ENCODE data around the gene TNFRSF1B.
A peak's percentile ranks its signal among the peaks of the same experiment; 100 is the strongest.

Gene TNFRSF1B

GRCh38 chr1:12230549-12231275, 63.9 kb downstream of the TNFRSF1B start:
- peak overlapping the region; percentile 89 for H3K4me3 Mint-ChIP-seq
- peaks cover 4% of the 10 kb centered on the region for H3K27me3 Mint-ChIP-seq
- peaks cover 8% of the 10 kb centered on the region for H3K4me1 Mint-ChIP-seq (ENCODE audit: low read depth)
- no peaks in the 10 kb centered on the region for H3K9me3 Mint-ChIP-seq
- intact Hi-C loops (cut with micrococcal nuclease): no loop called here
- peaks cover 30% of the 10 kb centered on the region for H3K36me3 Mint-ChIP-seq (ENCODE audit: low read depth)
- peak overlapping the region; percentile 85 for H3K27ac Mint-ChIP-seq

DNA sequence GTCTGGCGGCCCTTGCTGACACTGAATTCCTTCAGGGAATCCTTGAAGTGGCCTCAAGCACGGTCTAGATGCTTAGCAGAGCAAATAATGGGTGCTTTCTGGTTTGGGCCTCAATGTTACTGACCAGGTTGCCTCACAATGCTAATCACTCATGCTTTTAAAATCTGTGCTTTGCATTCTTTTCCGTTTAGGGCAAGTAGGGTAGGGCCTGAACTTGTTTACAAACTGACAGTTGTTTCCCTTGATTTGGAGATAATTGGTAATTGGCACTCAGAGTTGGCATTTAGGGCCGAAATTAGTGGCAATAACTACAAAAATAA, 64.4 kb downstream of the TNFRSF1B start:
- H3K27ac Mint-ChIP-seq: peak overlapping the region; percentile 85
- peak overlapping the region; percentile 89 for H3K4me3 Mint-ChIP-seq
- H3K9me3 Mint-ChIP-seq: no peaks in the 10 kb centered on the region
- H3K4me1 Mint-ChIP-seq (ENCODE audit: low read depth): peaks cover 8% of the 10 kb centered on the region
- intact Hi-C loops (cut with micrococcal nuclease): no loop called here
- H3K27me3 Mint-ChIP-seq: peaks cover 4% of the 10 kb centered on the region
- H3K36me3 Mint-ChIP-seq (ENCODE audit: low read depth): peaks cover 35% of the 10 kb centered on the region

GRCh38 chr1:12232221-12232620, 65.4 kb downstream of the TNFRSF1B start:
- no peaks in the 10 kb centered on the region for H3K9me3 Mint-ChIP-seq
- H3K36me3 Mint-ChIP-seq (ENCODE audit: low read depth): peaks cover 45% of the 10 kb centered on the region
- H3K27me3 Mint-ChIP-seq: peaks cover 4% of the 10 kb centered on the region
- H3K27ac Mint-ChIP-seq: no peak overlapping the region
- peaks cover 8% of the 10 kb centered on the region for H3K4me1 Mint-ChIP-seq (ENCODE audit: low read depth)
- intact Hi-C loops (cut with micrococcal nuclease): no loop called here
- H3K4me3 Mint-ChIP-seq: no peak overlapping the region

GRCh38 chr1:12244078-12244477, 77.3 kb downstream of the TNFRSF1B start:
- intact Hi-C loops (cut with micrococcal nuclease): no loop called here
- no peak overlapping the region for H3K4me3 Mint-ChIP-seq
- H3K4me1 Mint-ChIP-seq (ENCODE audit: low read depth): no peaks in the 10 kb centered on the region
- no peak overlapping the region for H3K27ac Mint-ChIP-seq
- no peaks in the 10 kb centered on the region for H3K27me3 Mint-ChIP-seq
- H3K9me3 Mint-ChIP-seq: no peaks in the 10 kb centered on the region
- peaks cover 86% of the 10 kb centered on the region for H3K36me3 Mint-ChIP-seq (ENCODE audit: low read depth)

DNA sequence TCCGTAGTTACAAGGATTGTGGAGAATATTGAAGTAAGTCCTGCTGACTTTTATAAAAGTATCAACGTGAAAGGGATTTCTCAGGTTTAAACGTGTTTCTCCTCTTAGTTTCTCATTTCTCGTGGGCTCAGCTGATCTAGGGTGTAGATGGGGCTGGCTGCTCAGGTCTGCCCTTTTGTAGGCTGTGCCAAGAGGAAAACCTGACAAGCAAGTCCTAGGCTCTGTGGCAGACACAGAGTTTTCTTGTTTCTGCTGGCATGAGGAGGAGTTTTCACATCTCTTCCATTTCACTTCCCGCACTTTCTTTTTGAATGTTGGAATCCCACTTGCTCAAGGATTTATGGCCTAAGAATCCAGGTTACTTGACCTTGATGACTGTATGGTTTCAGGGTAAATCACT, 77.8 kb downstream of the TNFRSF1B start:
- Mint-ChIP-seq H3K27me3 (no peaks in the 10 kb centered on the region), H3K36me3 (ENCODE audit: low read depth) (peaks cover 91% of the 10 kb centered on the region), H3K9me3 (no peaks in the 10 kb centered on the region), H3K27ac (no peak overlapping the region), H3K4me1 (ENCODE audit: low read depth) (no peaks in the 10 kb centered on the region), H3K4me3 (no peak overlapping the region)
- intact Hi-C loops (cut with micrococcal nuclease): no loop called here

DNA sequence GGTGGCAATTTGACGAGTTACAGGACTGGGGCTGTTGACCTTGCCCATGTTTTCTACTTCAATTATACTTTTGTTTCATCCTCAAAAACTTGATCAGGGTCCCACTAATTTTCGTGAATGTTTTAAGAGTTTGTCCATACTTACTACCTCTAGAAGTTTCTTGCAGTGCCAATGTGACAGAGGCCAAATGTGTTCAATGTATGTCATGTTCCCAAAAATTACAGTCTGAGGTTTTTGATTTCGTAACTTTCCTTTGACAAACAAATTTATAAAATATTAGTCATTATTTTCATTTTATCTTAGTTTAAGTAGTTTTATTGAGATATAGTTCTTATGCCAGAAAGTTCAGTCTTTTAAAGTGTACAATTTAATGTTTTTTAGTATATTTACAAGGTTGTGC, 78.3 kb downstream of the TNFRSF1B start:
- Mint-ChIP-seq H3K27me3 (no peaks in the 10 kb centered on the region), H3K9me3 (no peaks in the 10 kb centered on the region), H3K27ac (no peak overlapping the region), H3K36me3 (ENCODE audit: low read depth) (peaks cover 97% of the 10 kb centered on the region), H3K4me1 (ENCODE audit: low read depth) (no peaks in the 10 kb centered on the region), H3K4me3 (no peak overlapping the region)
- intact Hi-C loops (cut with micrococcal nuclease): no loop called here

DNA sequence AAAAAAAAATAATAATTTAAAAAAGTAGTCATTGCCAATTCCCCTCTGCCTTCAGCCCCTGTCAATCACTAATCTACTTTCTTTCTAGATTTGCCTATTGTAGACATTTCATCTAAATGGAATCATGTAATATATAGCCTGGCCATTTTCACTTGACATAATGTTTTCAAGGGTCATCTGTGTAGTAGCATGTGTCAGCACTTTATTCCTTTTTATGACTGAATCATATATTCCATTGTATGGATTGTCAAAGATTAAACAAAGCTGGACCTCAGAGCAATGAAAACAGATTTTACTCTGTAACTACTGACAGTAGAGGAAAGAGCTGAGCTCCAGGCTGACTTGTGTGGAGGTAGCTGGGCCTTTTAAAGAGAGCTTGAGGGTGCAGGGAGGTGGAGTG, 78.9 kb downstream of the TNFRSF1B start:
- no peak overlapping the region for H3K4me3 Mint-ChIP-seq
- H3K27ac Mint-ChIP-seq: no peak overlapping the region
- H3K4me1 Mint-ChIP-seq (ENCODE audit: low read depth): no peaks in the 10 kb centered on the region
- no peaks in the 10 kb centered on the region for H3K9me3 Mint-ChIP-seq
- intact Hi-C loops (cut with micrococcal nuclease): no loop called here
- no peaks in the 10 kb centered on the region for H3K27me3 Mint-ChIP-seq
- H3K36me3 Mint-ChIP-seq (ENCODE audit: low read depth): peaks cover 100% of the 10 kb centered on the region

DNA sequence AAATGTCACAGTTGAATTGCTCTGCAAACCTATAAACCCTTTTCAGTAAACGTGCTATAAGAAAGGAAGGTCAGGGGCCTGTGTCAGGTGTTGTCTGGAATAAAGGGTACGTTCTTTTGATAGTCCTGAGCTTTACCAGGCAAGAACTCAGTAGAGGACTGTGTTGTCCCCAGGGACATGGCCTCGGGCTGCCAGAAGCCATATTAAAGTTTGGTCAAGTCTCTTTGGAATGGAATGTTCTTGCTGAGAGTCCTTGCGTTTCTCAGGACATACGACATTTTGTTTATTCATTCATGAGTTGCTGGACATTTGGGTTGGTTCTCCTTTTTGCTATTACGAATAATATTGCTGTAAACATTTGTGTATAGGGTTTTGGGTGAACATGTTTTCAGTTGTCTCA, 79.8 kb downstream of the TNFRSF1B start:
- Mint-ChIP-seq H3K27me3 (no peaks in the 10 kb centered on the region), H3K36me3 (ENCODE audit: low read depth) (peaks cover 100% of the 10 kb centered on the region)

GRCh38 chr1:12249181-12249580, 82.4 kb downstream of the TNFRSF1B start:
- H3K4me1 Mint-ChIP-seq (ENCODE audit: low read depth): no peaks in the 10 kb centered on the region
- peaks cover 100% of the 10 kb centered on the region for H3K36me3 Mint-ChIP-seq (ENCODE audit: low read depth)
- H3K27me3 Mint-ChIP-seq: no peaks in the 10 kb centered on the region
- no peak overlapping the region for H3K4me3 Mint-ChIP-seq
- no peaks in the 10 kb centered on the region for H3K9me3 Mint-ChIP-seq
- no peak overlapping the region for H3K27ac Mint-ChIP-seq
- intact Hi-C loops (cut with micrococcal nuclease): no loop called here

More for the DNA sequence above, 79.8 kb downstream of the TNFRSF1B start:
- Mint-ChIP-seq H3K4me3 (no peak overlapping the region), H3K4me1 (ENCODE audit: low read depth) (no peaks in the 10 kb centered on the region), H3K27ac (no peak overlapping the region), H3K9me3 (no peaks in the 10 kb centered on the region)
- intact Hi-C loops (cut with micrococcal nuclease): no loop called here

DNA sequence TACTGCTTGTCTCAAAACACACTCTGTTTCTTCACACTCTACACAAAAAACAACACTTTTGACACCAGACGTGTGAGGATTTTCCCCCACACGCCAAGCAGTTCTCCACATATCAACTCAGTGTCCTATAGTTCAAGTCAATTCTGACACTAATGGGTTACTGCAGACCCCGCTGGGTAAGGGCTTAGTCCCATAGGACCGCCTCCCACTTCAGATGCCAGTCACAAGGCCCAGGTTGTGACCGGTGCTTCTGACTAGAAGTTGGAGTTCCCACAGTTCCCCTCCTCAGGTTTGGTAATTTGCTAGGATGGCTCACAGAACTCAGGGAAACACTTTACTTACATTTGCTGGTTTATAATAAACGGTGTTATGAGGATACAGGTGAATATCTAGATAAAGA, 83.0 kb downstream of the TNFRSF1B start:
- Mint-ChIP-seq H3K27ac (no peak overlapping the region), H3K27me3 (no peaks in the 10 kb centered on the region), H3K4me3 (no peak overlapping the region), H3K4me1 (ENCODE audit: low read depth) (no peaks in the 10 kb centered on the region), H3K36me3 (ENCODE audit: low read depth) (peaks cover 100% of the 10 kb centered on the region), H3K9me3 (no peaks in the 10 kb centered on the region)
- intact Hi-C loops (cut with micrococcal nuclease): no loop called here

DNA sequence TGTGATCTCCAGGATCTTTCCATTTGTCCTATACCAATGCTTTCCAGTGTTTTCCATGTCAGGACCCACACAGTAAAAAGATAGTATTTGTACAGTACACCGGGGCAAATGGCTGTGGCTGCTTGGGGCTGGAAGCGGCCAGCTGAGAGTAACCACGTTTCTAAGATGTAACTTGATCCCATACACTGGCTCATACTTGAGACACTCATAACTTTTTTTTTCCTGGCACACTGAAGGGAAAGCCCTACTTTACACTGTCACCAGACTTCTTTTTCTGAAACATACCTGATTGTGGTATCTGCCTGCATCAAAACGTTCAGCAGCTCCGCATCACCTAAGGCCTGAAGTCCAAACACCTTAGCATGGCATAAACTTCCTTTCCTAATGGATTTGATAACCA, 84.7 kb downstream of the TNFRSF1B start:
- H3K9me3 Mint-ChIP-seq: no peaks in the 10 kb centered on the region
- no peaks in the 10 kb centered on the region for H3K27me3 Mint-ChIP-seq
- intact Hi-C loops (cut with micrococcal nuclease): no loop called here
- no peak overlapping the region for H3K27ac Mint-ChIP-seq
- H3K36me3 Mint-ChIP-seq (ENCODE audit: low read depth): peaks cover 100% of the 10 kb centered on the region
- H3K4me3 Mint-ChIP-seq: no peak overlapping the region
- H3K4me1 Mint-ChIP-seq (ENCODE audit: low read depth): no peaks in the 10 kb centered on the region

GRCh38 chr1:12255913-12256312, 89.1 kb downstream of the TNFRSF1B start:
- Mint-ChIP-seq H3K36me3 (ENCODE audit: low read depth) (peaks cover 99% of the 10 kb centered on the region), H3K27me3 (no peaks in the 10 kb centered on the region), H3K4me1 (ENCODE audit: low read depth) (no peaks in the 10 kb centered on the region), H3K27ac (no peak overlapping the region), H3K9me3 (no peaks in the 10 kb centered on the region), H3K4me3 (no peak overlapping the region)
- intact Hi-C loops (cut with micrococcal nuclease): no loop called here

GRCh38 chr1:12258272-12258671, 91.5 kb downstream of the TNFRSF1B start:
- Mint-ChIP-seq H3K4me1 (ENCODE audit: low read depth) (no peaks in the 10 kb centered on the region), H3K4me3 (no peak overlapping the region), H3K27me3 (no peaks in the 10 kb centered on the region), H3K27ac (no peak overlapping the region), H3K36me3 (ENCODE audit: low read depth) (peaks cover 99% of the 10 kb centered on the region), H3K9me3 (no peaks in the 10 kb centered on the region)
- intact Hi-C loops (cut with micrococcal nuclease): no loop called here

All from dendritic cell treated with granulocyte-macrophage colony-stimulating factor and Interleukin-4, amounts not matched to agents 40 ng/mL and 50 ng/mL, for 4 days (primary cell).